ENCODE results near the gene CEACAM3. TPM values are rescaled to one million over a fixed set of nuclear protein-coding genes. Genes with fewer than 3 reads are reported as not detected.

CEACAM3 gene
- total RNA-seq, 1 experiment from 2014 or later, result not detected

GRCh38 chr19:41795031-41795461 lies 1.3 kb upstream of the CEACAM3 start:
- H3K56ac ChIP-seq (ENCODE audit: insufficient read length, low read depth, low read length), result no peak overlapping the region
- H3K4me1 ChIP-seq (ENCODE audit: insufficient read depth, low read length), result no peaks in the 10 kb centered on the region
- no peak overlapping the region for H2AFZ ChIP-seq (ENCODE audit: low read length)
- no peaks in the 10 kb centered on the region for H3K23me2 ChIP-seq (ENCODE audit: insufficient read length, low read depth, low read length, poor library complexity, severe bottlenecking)
- H4K91ac ChIP-seq (ENCODE audit: insufficient read length, low read depth, low read length), result no peak overlapping the region
- H3K36me3 Mint-ChIP-seq (ENCODE audit: insufficient read depth in 1 of 3, low read depth in 3 of 3), result no peaks in the 10 kb centered on the region; a peak in 1 of 7 replicates
- H4K8ac ChIP-seq (replicated peaks; ENCODE audit: insufficient read length, low read depth, low read length), result no peak overlapping the region
- no peak overlapping the region for H2BK12ac ChIP-seq (ENCODE audit: insufficient read length, low read depth, low read length)
- no peaks in the 10 kb centered on the region for H3K79me1 ChIP-seq (ENCODE audit: insufficient read depth, low read depth, low read length, poor library complexity, severe bottlenecking)
- peak; percentile 76 for TF ChIP-seq CTCF (conservative IDR thresholded peaks at IDR 0.05)
- H3K9me3 ChIP-seq (ENCODE audit: control insufficient read depth, low read depth, low read length), result no peaks in the 10 kb centered on the region
- no peak overlapping the region for H2BK15ac ChIP-seq (ENCODE audit: low read depth, low read length)
- no peak overlapping the region for H3K23ac ChIP-seq (ENCODE audit: insufficient read length, low read depth, low read length)
- no peaks in the 10 kb centered on the region for H3K4me1 Mint-ChIP-seq
- no peak overlapping the region for H2BK120ac ChIP-seq (ENCODE audit: low read depth, low read length, poor library complexity, severe bottlenecking)
- H3K9me3 Mint-ChIP-seq, result peaks cover 2 to 75% of the 10 kb centered on the region in 2 experiments
- H3K4ac ChIP-seq (ENCODE audit: low read depth, low read length), result no peak overlapping the region
- WGBS (ENCODE audit: extremely low coverage, insufficient read length, low lambda C conversion rate), result no CpG with 5 or more reads among the region's 5 CpGs
- H2BK20ac ChIP-seq (ENCODE audit: low read depth, low read length, poor library complexity, severe bottlenecking), result no peak overlapping the region
- H3K4me3 Mint-ChIP-seq, result no peak overlapping the region
- no peaks in the 10 kb centered on the region for H3K27me3 ChIP-seq (ENCODE audit: insufficient read depth, low read length)
- H3K14ac ChIP-seq (ENCODE audit: insufficient read depth, low read length), result no peak overlapping the region
- no peaks in the 10 kb centered on the region for H4K20me1 ChIP-seq (ENCODE audit: control insufficient read depth, insufficient read depth, insufficient read length)
- H4K5ac ChIP-seq (ENCODE audit: insufficient read length, low read depth, low read length), result no peak overlapping the region
- no peak overlapping the region for H2AK5ac ChIP-seq (ENCODE audit: insufficient read length, low read length)
- H3K27ac ChIP-seq (ENCODE audit: insufficient read length, low read depth, low read length), result no peak overlapping the region
- no peak overlapping the region for H3K18ac ChIP-seq (ENCODE audit: insufficient read length, low read depth, low read length)
- H2BK5ac ChIP-seq (ENCODE audit: insufficient read length, low read length), result no peak overlapping the region
- peaks cover 16% of the 10 kb centered on the region for H3K27me3 Mint-ChIP-seq (ENCODE audit: low read depth)
- no peak overlapping the region for H3K4me2 ChIP-seq (ENCODE audit: insufficient read depth, insufficient read length, low read length)
- no peak overlapping the region for H3T11ph ChIP-seq (ENCODE audit: low read length)
- no peaks in the 10 kb centered on the region for H3K79me2 ChIP-seq (ENCODE audit: insufficient read depth, low read length)
- DNase-seq, result peak; percentile 65
- no peak overlapping the region for H3K9ac ChIP-seq (ENCODE audit: extremely low read depth, insufficient read length, low read length)
- no peak overlapping the region for H3K27ac Mint-ChIP-seq
